VCaP (cell line): Measurements from ENCODE around the gene SIM1.
A peak's percentile ranks its signal among the peaks of the same experiment; 100 is the strongest.

ENCODE experiments used
- H3K27ac ChIP-seq: fragments of 450-650 bp; 2 replicates; pipeline ENCODE4 v1.5.1; 2017
- TF ChIP-seq, protein P1 (sequence below): fragments of 450-650 bp; conservative IDR thresholded peaks from 2 replicates; pipeline ENCODE4 v1.5.1; 2017; ENCODE audit warnings: mild to moderate bottlenecking, moderate library complexity

The SIM1 gene

DNA sequence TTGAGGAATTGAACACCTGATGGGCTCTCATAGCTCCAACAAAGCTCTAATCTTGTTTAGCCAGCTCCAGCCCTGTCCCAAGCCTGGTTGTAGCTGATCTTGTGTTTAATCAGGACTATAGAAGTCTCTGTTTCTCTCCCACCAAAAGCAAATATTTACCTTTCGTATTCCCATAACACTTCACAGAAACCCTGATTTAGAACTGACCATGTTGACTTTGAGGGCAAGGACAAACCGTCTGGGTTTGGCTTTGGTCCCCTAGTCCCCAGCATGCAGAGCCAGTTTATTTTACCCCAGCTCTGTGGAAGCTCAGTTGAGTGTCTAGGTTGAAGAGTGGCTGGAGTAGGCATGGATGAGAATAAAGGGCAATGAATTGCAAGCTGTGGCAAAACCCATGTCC lies 18.0 kb upstream of the SIM1 start:
- TF ChIP-seq, protein P1, sequence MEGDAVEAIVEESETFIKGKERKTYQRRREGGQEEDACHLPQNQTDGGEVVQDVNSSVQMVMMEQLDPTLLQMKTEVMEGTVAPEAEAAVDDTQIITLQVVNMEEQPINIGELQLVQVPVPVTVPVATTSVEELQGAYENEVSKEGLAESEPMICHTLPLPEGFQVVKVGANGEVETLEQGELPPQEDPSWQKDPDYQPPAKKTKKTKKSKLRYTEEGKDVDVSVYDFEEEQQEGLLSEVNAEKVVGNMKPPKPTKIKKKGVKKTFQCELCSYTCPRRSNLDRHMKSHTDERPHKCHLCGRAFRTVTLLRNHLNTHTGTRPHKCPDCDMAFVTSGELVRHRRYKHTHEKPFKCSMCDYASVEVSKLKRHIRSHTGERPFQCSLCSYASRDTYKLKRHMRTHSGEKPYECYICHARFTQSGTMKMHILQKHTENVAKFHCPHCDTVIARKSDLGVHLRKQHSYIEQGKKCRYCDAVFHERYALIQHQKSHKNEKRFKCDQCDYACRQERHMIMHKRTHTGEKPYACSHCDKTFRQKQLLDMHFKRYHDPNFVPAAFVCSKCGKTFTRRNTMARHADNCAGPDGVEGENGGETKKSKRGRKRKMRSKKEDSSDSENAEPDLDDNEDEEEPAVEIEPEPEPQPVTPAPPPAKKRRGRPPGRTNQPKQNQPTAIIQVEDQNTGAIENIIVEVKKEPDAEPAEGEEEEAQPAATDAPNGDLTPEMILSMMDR = no peak
- no peak overlapping the region for H3K27ac ChIP-seq

DNA sequence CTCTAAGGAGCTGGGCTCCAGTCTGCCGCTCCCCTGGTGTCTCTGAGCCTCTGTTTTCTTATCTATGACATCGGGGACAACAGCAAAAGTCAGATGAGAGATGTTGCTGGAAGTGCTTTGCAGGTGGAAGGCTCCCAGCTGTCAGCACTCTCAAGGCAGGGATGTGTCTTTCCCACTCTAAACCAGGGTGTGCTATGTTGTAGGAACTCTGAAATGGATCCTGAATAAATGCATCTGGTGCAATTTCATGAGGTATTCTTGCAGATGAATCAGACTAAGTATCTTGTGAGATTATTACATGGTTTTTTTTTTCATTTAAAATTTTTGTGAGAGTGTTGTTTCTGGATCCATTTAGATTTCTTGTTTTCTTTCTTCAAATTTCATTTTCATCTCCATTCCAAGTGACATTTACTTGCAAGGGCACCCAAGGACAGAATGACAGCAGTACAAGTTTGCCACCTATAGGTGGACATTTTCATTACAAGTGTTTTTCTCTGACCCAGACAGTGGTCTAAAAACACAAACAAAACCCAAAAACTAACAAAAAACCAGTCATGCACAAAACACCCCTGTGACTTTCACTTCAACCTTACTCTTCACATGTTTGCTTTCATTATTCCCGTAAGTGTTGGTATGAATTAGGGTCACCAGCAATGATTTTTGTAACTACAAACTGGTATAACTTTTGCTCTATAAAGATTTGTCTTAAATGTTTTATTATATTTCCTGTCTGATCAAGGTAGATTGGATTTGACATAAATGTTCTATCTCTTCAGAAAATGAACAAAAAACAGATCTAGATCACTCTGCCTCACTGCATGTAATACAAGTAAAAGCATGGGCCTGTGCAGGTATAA lies 14.7 kb upstream of the SIM1 start:
- TF ChIP-seq, protein P1 = peak; percentile 83
- no peak overlapping the region for H3K27ac ChIP-seq

DNA sequence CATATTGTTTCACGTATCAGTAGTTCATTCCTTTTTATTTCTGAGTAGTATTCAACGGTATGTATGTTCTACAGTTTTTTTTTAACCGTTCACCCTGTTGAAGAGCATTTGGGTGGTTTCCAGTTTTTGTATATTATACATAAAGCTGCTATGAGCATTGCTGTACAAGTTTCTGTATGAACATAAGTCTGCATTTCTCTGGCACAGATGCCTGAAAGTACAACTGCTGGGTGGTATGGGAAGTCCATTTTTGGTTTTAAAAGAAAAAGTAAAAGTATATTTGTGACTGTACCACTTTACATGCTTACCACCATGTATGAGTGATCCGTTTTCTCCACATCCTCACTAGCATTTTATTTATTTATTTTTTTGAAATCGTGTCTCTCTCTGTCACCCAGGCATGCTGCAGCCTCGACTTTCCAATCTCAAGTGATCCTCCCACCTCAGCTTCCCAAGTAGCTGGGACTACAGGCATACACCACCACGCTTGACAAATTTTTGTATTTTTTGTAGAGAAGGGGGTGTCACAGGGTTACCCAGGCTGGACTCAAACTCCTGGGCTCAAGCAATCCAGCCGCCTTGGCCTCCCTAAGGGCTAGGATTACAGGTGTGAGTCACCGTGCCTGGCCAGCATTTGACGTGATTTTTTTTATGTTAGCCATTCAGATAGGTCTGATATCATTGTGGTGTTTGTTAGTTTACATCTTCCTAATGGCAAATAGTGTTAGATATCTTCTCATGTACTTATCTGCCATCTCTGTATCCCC lies 11.0 kb upstream of the SIM1 start:
- TF ChIP-seq, protein P1 = no peak
- H3K27ac ChIP-seq = no peak overlapping the region

DNA sequence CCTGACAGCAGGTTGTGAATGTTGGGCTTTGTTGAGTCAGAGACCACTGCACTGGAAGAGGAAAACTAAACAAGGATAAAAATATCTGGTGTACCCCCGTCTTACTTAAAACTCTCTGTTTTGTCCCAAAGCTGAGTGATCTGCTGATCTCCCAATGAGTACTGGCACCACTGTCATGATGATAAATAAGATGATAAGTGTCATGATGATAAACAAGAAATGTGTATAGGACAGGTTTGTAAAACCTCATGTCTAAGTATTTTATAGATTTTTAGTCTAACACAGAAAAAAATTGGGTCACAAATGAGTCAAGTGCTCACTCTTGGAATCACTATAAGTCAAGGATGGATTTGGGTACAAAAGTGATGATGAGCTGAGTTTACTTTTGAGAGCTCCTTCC lies 8.5 kb upstream of the SIM1 start:
- no peak overlapping the region for H3K27ac ChIP-seq
- TF ChIP-seq, protein P1 = no peak

DNA sequence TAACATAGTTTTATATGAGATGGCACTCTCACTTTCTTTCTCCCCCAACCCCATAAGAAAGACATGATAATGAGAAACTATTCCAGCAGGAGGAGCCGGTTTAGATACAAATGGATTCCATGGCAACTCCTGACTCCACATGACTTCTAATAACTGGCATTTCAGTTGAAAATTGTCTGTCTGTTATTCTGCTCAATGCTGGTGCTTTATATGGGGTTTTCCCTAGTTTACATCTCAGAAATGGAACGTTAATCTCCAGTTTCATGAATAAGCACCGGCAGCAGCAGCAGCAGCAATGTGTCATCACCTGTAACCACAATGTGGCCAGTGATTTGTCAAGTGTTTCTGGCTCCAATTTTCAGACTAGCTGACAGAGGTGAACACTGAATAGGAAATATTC lies 8.0 kb upstream of the SIM1 start:
- H3K27ac ChIP-seq = peak overlapping the region; percentile 28; the same call in 1 of the 2 replicates
- TF ChIP-seq, protein P1 = peak; percentile 24; the same call in 1 of the 2 replicates

DNA sequence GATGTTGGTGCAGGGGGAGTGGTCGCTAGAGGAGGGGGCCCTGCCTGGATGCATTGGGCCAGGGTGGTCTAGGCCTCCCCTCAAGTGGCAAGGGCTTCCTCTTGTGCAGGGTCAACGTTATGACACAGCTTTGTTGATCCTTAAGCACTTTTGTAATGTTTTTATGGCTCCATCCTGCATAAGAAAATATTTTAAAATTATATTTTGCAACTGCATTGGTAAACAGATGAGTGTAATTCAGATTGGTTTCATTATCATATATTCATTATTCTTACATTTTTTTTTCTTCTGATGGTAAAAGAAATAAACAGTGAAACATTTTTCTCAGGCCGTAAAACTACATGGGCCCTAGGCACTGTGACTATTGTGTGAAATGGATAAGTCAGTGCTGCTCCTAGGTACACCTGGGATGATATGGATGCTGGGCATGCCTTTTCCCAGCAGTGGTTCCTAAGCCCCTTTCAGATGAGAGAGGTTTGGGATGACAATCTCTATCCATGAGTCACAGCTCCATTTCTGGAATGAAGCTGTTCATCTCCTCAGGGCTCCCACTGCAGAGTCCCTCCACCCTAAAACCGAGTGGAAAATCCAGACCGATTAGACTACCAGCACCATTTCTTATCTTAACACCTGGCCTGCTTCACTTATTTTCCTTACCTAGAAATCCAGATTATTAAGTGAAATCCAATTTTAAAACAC lies 5.8 kb upstream of the SIM1 start:
- H3K27ac ChIP-seq = no peak overlapping the region
- TF ChIP-seq, protein P1 = no peak
